Mesendoderm (in vitro differentiated cells): ENCODE measurements around the gene PLD4.
"Not testable (repeated sequence)": the region's sequence is repeated elsewhere in the genome, so short reads cannot be mapped to it uniquely, and the experiment has no call there.

Experiments used
- DNase-seq: peaks from one replicate; pipeline ENCODE4 v3.0.0; 2013
- H2AK5ac ChIP-seq: 2 replicates; pipeline ENCODE4 v1.6.1; 2013; ENCODE audit warnings: low read length, inconsistent platforms
- H2BK120ac ChIP-seq: 2 replicates; pipeline ENCODE4 v1.6.1; 2013; ENCODE audit warnings: low read depth, mild to moderate bottlenecking, low read length, moderate library complexity, mixed read lengths
- H2BK15ac ChIP-seq: replicated peaks from 2 replicates; pipeline ENCODE4 v1.6.1; 2013; ENCODE audit warnings: low read depth, mild to moderate bottlenecking, moderate library complexity
- H2BK5ac ChIP-seq: 2 replicates; pipeline ENCODE4 v1.6.1; 2013; ENCODE audit warnings: low read length, inconsistent platforms
- H3K18ac ChIP-seq: 2 replicates; pipeline ENCODE4 v1.6.1; 2013; ENCODE audit warnings: mild to moderate bottlenecking, low read length, mixed read lengths
- H3K23ac ChIP-seq: one replicate; pipeline ENCODE4 v1.6.1; 2013; ENCODE audit warnings: low read length
- H3K27ac ChIP-seq: 2 replicates; pipeline ENCODE4 v1.5.1; 2013; ENCODE audit warnings: low read depth, mild to moderate bottlenecking, inconsistent platforms, low read length, moderate library complexity
- H3K27me3 ChIP-seq: 2 replicates; pipeline ENCODE4 v1.6.1; 2013; ENCODE audit warnings: low read length, control low read depth, mild to moderate bottlenecking, inconsistent platforms; ENCODE audit not compliant: insufficient read depth, poor library complexity
- H3K36me3 ChIP-seq: 2 replicates; pipeline ENCODE4 v1.6.1; 2013; ENCODE audit warnings: low read length, inconsistent platforms; ENCODE audit not compliant: control insufficient read depth, insufficient read depth
- H3K4ac ChIP-seq: one replicate; pipeline ENCODE4 v1.6.1; 2013; ENCODE audit warnings: low read depth, mild to moderate bottlenecking, low read length, moderate library complexity
- H3K4me1 ChIP-seq: 2 replicates; pipeline ENCODE4 v1.6.1; 2013; ENCODE audit warnings: low read depth, low read length, inconsistent platforms; ENCODE audit not compliant: control insufficient read depth
- H3K4me2 ChIP-seq: 2 replicates; pipeline ENCODE4 v1.6.1; 2013; ENCODE audit warnings: low read length
- H3K4me3 ChIP-seq: 2 replicates; pipeline ENCODE4 v1.5.1; 2013; ENCODE audit warnings: mild to moderate bottlenecking, low read length
- H3K56ac ChIP-seq: one replicate; pipeline ENCODE4 v1.6.1; 2013; ENCODE audit warnings: low read length
- H3K79me1 ChIP-seq: 2 replicates; pipeline ENCODE4 v1.6.1; 2013; ENCODE audit warnings: low read length, inconsistent platforms
- H3K79me2 ChIP-seq: 2 replicates; pipeline ENCODE4 v1.6.1; 2013; ENCODE audit warnings: mild to moderate bottlenecking, low read length; ENCODE audit not compliant: control insufficient read depth, insufficient read depth
- H3K9ac ChIP-seq: 2 replicates; pipeline ENCODE4 v1.6.1; 2013; ENCODE audit warnings: low read length, inconsistent platforms
- H4K5ac ChIP-seq: one replicate; pipeline ENCODE4 v1.6.1; 2013; ENCODE audit warnings: low read length
- H4K8ac ChIP-seq: one replicate; pipeline ENCODE4 v1.6.1; 2013; ENCODE audit warnings: low read depth, mild to moderate bottlenecking, control low read depth, low read length, moderate library complexity
- WGBS: extraction: QIAGEN DNeasy Blood & Tissue Kit; methylation state at CpG from one replicate; pipeline ENCODE4 v1.1.7; 2013; ENCODE audit warnings: low lambda C conversion rate, missing lambda C conversion rate; ENCODE audit not compliant: insufficient coverage; ENCODE audit errors: extremely low coverage; 5-methylcytosine and 5-hydroxymethylcytosine counted together

Gene PLD4

DNA sequence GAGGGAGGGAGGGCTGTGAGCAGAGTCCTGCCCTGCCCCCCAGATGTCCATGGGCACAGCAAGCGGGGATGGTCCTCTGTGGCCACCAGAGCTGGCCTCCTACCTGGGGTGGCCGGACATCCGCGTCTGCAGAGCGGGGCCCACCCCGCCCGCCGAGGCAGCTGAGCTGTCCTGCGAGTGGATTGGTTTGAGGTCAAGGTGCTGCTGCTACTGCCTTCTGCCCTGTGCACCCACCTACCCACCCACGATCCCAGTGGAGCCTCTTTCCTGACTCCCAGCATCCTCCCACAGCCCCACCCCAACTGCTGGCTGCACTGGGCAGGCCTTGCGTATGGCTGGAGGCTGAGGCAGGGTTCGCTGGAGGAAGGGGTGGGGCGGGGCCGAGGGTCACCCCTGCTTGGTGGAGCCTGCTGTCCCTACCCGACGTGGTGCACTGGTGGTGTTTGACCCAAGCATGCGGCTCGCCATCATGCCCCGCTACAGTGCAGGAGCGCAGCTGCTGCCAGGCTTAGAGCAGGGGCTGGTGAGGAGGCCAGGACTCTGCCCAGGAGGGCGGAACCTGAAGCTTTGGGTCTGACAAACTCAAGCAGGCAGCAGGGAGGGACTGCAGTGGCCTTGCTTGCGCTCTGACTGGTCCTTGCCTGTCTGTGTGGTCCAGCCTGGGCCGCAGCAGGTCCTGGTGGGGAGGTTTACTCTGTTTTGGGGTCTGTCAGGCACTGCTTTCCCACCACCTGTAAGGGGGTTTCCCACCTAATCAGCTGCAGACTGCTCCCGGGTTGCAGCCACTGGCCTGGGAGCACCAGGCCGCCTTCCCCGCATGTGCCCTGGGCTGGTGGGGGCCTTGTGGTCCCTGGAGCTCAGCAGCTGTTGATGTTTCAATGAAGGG, 35.9 kb upstream of the PLD4 start:
- Histone ChIP-seq H3K4me3 (no peak overlapping the region), H3K79me2 (no peaks in the 10 kb centered on the region), H3K9ac (no peak overlapping the region), H2BK15ac (no peak overlapping the region), H2BK120ac (no peak overlapping the region), H3K4me1 (no peaks in the 10 kb centered on the region), H4K5ac (no peak overlapping the region), H4K8ac (no peak overlapping the region), H3K4me2 (no peak overlapping the region), H3K56ac (no peak overlapping the region), H2BK5ac (no peak overlapping the region), H3K27ac (no peak overlapping the region), H3K79me1 (no peaks in the 10 kb centered on the region), H3K4ac (no peak overlapping the region), H2AK5ac (no peak overlapping the region), H3K18ac (no peak overlapping the region), H3K36me3 (no peaks in the 10 kb centered on the region), H3K27me3 (no peaks in the 10 kb centered on the region), H3K23ac (no peak overlapping the region)
- WGBS: no CpG with 5 or more reads among the region's 26 CpGs
- DNase-seq: no peak

DNA sequence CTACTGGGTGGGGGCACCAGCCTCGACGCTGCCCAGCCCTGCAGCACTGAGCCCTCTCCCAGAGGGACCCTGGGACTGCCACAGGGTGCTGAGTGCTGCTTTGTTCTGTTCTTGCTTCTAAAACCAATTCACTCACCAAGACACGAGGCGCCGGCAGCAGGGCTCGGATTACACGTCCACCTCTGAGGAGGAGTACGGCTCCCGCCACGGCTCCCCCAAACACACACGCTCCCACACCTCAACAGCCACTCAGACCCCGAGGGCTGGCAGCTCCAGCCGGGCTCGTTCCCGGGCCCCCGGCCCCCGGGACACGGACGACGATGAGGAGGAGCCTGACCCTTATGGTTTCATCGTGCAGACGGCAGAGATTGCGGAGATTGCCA, 35.3 kb upstream of the PLD4 start:
- H3K4ac ChIP-seq: no peak overlapping the region
- no peaks in the 10 kb centered on the region for H3K4me1 ChIP-seq
- no peak overlapping the region for H3K23ac ChIP-seq
- H3K36me3 ChIP-seq: no peaks in the 10 kb centered on the region
- no CpG with 5 or more reads among the region's 23 CpGs for WGBS
- no peak overlapping the region for H4K8ac ChIP-seq
- no peaks in the 10 kb centered on the region for H3K79me1 ChIP-seq
- no peak overlapping the region for H2BK15ac ChIP-seq
- no peak for DNase-seq
- no peak overlapping the region for H3K27ac ChIP-seq
- H3K4me3 ChIP-seq: no peak overlapping the region
- no peaks in the 10 kb centered on the region for H3K79me2 ChIP-seq
- H3K18ac ChIP-seq: no peak overlapping the region
- no peak overlapping the region for H2BK5ac ChIP-seq
- H3K4me2 ChIP-seq: no peak overlapping the region
- no peaks in the 10 kb centered on the region for H3K27me3 ChIP-seq
- no peak overlapping the region for H2AK5ac ChIP-seq
- H3K9ac ChIP-seq: no peak overlapping the region
- no peak overlapping the region for H4K5ac ChIP-seq
- H3K56ac ChIP-seq: no peak overlapping the region
- H2BK120ac ChIP-seq: no peak overlapping the region

DNA sequence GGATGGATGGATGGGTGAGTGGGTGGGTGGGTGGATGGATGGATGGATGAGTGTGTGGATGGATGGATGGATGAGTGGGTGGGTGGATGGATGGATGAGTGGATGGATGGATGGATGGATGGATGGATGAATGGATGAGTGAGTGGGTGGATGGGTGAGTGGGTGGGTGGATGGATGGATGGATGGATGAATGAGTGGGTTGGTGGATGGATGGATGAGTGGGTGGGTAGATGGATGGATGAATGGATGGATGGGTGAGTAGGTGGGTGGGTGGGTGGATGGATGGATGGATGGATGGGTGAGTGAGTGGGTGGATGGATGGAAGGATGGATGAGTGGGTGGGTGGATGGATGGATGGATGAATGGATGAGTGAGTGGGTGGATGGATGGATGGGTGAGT, 34.4 kb upstream of the PLD4 start:
- H2BK15ac ChIP-seq, H2BK120ac ChIP-seq, H2BK5ac ChIP-seq, H3K4me1 ChIP-seq, H3K27ac ChIP-seq, H3K36me3 ChIP-seq, H3K23ac ChIP-seq, H3K4me3 ChIP-seq, DNase-seq, H3K4me2 ChIP-seq, H4K8ac ChIP-seq, H3K79me2 ChIP-seq, H4K5ac ChIP-seq, H3K4ac ChIP-seq, H3K18ac ChIP-seq, H3K9ac ChIP-seq, H3K56ac ChIP-seq, H2AK5ac ChIP-seq, H3K27me3 ChIP-seq, H3K79me1 ChIP-seq: not testable (repeated sequence)

DNA sequence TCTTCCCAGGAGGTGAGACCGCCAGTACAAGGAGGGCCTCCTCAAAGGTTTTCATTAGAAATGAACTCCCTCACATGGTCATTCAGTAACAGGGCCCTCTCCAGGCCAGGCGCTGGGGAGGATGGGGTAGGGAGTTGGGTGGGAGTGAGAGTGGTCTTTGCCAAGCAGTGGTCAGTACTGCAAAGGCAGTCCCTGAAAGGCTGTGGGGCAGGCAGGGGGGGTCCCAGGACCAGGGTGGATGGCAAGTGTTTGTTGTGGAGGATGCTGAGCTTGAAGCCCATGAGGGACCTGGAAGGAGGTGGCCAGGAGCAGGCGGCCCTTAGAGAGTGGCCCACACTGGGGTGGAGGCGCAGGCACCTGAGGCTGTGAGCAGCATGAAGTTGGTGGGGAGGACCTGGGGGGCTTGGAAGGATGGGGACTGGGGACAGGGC, 33.5 kb upstream of the PLD4 start:
- Histone ChIP-seq H3K9ac (no peak overlapping the region), H4K5ac (no peak overlapping the region), H3K23ac (no peak overlapping the region), H3K56ac (no peak overlapping the region), H3K4me3 (no peak overlapping the region), H2BK120ac (no peak overlapping the region), H3K79me2 (no peaks in the 10 kb centered on the region), H3K79me1 (no peaks in the 10 kb centered on the region), H3K27ac (no peak overlapping the region), H2BK5ac (no peak overlapping the region), H3K18ac (no peak overlapping the region), H3K36me3 (no peaks in the 10 kb centered on the region), H3K4me2 (no peak overlapping the region), H3K4ac (no peak overlapping the region), H2BK15ac (no peak overlapping the region), H3K27me3 (no peaks in the 10 kb centered on the region), H2AK5ac (no peak overlapping the region), H3K4me1 (no peaks in the 10 kb centered on the region), H4K8ac (no peak overlapping the region)
- DNase-seq: no peak
- no CpG with 5 or more reads among the region's 4 CpGs for WGBS

DNA sequence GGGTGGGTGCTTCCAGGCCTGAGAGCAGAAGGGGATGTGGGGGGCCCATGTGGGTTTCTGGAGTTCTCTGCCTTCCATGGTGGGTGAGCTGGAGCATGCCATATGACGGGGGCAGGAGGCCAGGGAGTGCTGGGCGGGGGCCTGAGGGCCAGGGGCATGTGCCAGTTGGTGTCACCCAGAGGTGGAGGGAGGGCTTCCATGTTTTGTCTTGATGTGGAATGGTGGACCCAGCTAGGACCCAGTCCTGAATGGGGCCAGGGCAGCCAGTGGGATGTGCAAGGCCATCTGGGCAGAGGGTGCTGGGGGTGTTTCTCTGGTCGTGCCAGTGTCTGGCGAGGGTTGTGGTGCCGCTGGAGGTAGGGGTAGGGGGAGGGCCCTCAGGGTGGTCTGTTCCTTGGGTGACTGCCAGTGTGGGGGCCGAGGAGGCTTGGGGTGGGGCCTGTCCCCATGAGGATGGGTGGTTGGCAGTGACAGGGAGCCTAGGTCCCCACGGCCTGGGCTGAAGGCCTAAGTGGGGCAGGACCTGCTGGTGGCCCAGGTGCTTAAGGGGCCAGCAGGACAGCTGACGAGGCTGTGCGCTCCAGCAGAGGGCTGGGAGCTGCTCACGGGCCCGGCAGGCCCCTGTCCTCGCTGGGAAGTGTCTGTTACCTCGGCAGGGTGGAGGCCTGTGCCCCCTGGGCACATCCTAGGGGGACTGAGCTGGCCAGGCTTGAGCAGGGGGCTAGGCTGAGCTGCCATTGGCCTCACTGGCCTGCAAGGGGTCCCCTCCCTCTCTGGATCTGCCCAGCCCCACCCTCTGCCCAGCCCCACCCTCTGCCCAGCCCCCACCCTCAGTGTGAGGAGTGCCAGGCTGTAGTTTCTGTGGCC, 32.8 kb upstream of the PLD4 start:
- H4K8ac ChIP-seq: no peak overlapping the region
- WGBS: no CpG with 5 or more reads among the region's 13 CpGs
- no peak overlapping the region for H3K4me2 ChIP-seq
- H3K9ac ChIP-seq: no peak overlapping the region
- no peak overlapping the region for H3K27ac ChIP-seq
- no peak overlapping the region for H2BK15ac ChIP-seq
- H3K79me2 ChIP-seq: no peaks in the 10 kb centered on the region
- H3K4me3 ChIP-seq: no peak overlapping the region
- H3K79me1 ChIP-seq: no peaks in the 10 kb centered on the region
- H3K4me1 ChIP-seq: no peaks in the 10 kb centered on the region
- no peak overlapping the region for H2BK120ac ChIP-seq
- H4K5ac ChIP-seq: no peak overlapping the region
- H3K23ac ChIP-seq: no peak overlapping the region
- H3K36me3 ChIP-seq: no peaks in the 10 kb centered on the region
- H3K56ac ChIP-seq: no peak overlapping the region
- no peak overlapping the region for H3K18ac ChIP-seq
- no peaks in the 10 kb centered on the region for H3K27me3 ChIP-seq
- no peak overlapping the region for H3K4ac ChIP-seq
- H2AK5ac ChIP-seq: no peak overlapping the region
- no peak for DNase-seq
- no peak overlapping the region for H2BK5ac ChIP-seq
